Measurements from ENCODE around the gene PCDH9. TPM values are rescaled to one million over a fixed set of nuclear protein-coding genes. Genes with fewer than 3 reads are reported as not detected.

PCDH9 gene
- total RNA-seq, 1 experiment from 2014 or later = 10.1 TPM

- Mint-ChIP-seq H3K27me3 (ENCODE audit: insufficient read depth, unreplicated experiment) (no peaks in the 10 kb centered on the region), H3K9me3 (ENCODE audit: unreplicated experiment) (no peaks in the 10 kb centered on the region), H3K27ac (ENCODE audit: low read depth, unreplicated experiment) (no peak overlapping the region), H3K4me1 (ENCODE audit: insufficient read depth, unreplicated experiment) (peaks cover 5% of the 10 kb centered on the region), H3K4me3 (ENCODE audit: unreplicated experiment) (no peak overlapping the region), H3K36me3 (ENCODE audit: insufficient read depth, unreplicated experiment) (peaks cover 6% of the 10 kb centered on the region)
- CTCF ChIA-PET = interaction anchor here (0.7 to 1.2 kb wide), 2 partner anchors 11 to 111 kb away, joined by 3 read pairs; no protein-coding TSS in a partner anchor
- POLR2A ChIA-PET = no interaction called here
- no TSS peak for BruUV-seq (replicated peaks)
- intact Hi-C loops (cut with micrococcal nuclease) = no loop called here
- TF ChIP-seq CTCF (IDR thresholded peaks at IDR 0.05; ENCODE audit: unreplicated experiment) = no peak
- no peak for DNase-seq (ENCODE audit: unreplicated experiment)
These were observed 870.7 kb downstream of the PCDH9 start for GRCh38 chr13:66359393-66359792.

DNA sequence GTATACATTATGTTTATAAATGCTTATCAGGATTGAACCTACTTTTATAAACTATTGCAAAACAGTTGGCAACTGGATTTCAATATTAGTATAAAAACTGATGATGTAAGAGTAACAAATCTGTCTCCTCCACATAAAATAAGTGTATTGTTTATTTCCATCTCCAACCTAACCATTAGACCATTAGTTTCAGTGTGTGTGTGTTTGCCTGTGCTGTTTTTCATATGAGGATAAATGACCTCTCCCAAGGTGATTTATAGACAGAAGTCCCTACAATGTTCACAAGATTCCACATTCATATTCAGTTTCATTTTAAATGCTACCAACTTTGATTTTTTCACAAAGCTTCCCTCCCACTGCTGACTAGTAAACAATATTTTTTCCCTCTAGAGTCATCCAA, 871.6 kb downstream of the PCDH9 start:
- H3K36me3 Mint-ChIP-seq (ENCODE audit: insufficient read depth, unreplicated experiment) = peaks cover 6% of the 10 kb centered on the region
- no peak overlapping the region for H3K27ac Mint-ChIP-seq (ENCODE audit: low read depth, unreplicated experiment)
- no peaks in the 10 kb centered on the region for H3K27me3 Mint-ChIP-seq (ENCODE audit: insufficient read depth, unreplicated experiment)
- no TSS peak for BruUV-seq (replicated peaks)
- intact Hi-C loops (cut with micrococcal nuclease) = no loop called here
- H3K4me3 Mint-ChIP-seq (ENCODE audit: unreplicated experiment) = no peak overlapping the region
- peaks cover 5% of the 10 kb centered on the region for H3K4me1 Mint-ChIP-seq (ENCODE audit: insufficient read depth, unreplicated experiment)
- POLR2A ChIA-PET = no interaction called here
- TF ChIP-seq CTCF (IDR thresholded peaks at IDR 0.05; ENCODE audit: unreplicated experiment) = no peak
- CTCF ChIA-PET = interaction anchor here (0.7 to 1.2 kb wide), 2 partner anchors 10 to 342 kb away, joined by 3 read pairs; no protein-coding TSS in a partner anchor
- no peak for DNase-seq (ENCODE audit: unreplicated experiment)
- H3K9me3 Mint-ChIP-seq (ENCODE audit: unreplicated experiment) = no peaks in the 10 kb centered on the region

DNA sequence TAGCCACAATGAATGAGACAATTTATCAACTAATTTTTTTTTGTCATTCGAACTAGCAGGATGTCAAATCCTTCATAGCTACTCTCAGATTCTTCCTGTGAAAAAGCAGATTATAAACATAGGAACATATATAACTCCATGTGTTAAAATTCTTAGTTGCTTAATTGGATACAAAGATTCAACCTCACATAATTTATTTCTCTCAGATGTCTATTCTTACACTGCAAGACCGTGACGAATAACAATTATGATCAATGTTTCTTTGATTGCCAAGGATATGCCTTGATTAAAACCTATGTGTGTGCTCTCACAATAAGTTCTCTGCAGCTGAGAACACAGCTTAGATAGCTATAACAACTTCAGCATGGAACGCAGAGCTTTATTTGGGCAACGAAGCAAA, 872.7 kb downstream of the PCDH9 start:
- Mint-ChIP-seq H3K4me3 (ENCODE audit: unreplicated experiment) (no peak overlapping the region), H3K36me3 (ENCODE audit: insufficient read depth, unreplicated experiment) (peaks cover 6% of the 10 kb centered on the region), H3K9me3 (ENCODE audit: unreplicated experiment) (no peaks in the 10 kb centered on the region), H3K27ac (ENCODE audit: low read depth, unreplicated experiment) (no peak overlapping the region), H3K4me1 (ENCODE audit: insufficient read depth, unreplicated experiment) (peaks cover 5% of the 10 kb centered on the region), H3K27me3 (ENCODE audit: insufficient read depth, unreplicated experiment) (no peaks in the 10 kb centered on the region)
- POLR2A ChIA-PET = no interaction called here
- intact Hi-C loops (cut with micrococcal nuclease) = no loop called here
- CTCF ChIA-PET = interaction anchor here (0.6 to 0.9 kb wide), 2 partner anchors 21 to 34 kb away, joined by 3 read pairs; no protein-coding TSS in a partner anchor
- TF ChIP-seq CTCF (IDR thresholded peaks at IDR 0.05; ENCODE audit: unreplicated experiment) = no peak
- no TSS peak for BruUV-seq (replicated peaks)
- no peak for DNase-seq (ENCODE audit: unreplicated experiment)

DNA sequence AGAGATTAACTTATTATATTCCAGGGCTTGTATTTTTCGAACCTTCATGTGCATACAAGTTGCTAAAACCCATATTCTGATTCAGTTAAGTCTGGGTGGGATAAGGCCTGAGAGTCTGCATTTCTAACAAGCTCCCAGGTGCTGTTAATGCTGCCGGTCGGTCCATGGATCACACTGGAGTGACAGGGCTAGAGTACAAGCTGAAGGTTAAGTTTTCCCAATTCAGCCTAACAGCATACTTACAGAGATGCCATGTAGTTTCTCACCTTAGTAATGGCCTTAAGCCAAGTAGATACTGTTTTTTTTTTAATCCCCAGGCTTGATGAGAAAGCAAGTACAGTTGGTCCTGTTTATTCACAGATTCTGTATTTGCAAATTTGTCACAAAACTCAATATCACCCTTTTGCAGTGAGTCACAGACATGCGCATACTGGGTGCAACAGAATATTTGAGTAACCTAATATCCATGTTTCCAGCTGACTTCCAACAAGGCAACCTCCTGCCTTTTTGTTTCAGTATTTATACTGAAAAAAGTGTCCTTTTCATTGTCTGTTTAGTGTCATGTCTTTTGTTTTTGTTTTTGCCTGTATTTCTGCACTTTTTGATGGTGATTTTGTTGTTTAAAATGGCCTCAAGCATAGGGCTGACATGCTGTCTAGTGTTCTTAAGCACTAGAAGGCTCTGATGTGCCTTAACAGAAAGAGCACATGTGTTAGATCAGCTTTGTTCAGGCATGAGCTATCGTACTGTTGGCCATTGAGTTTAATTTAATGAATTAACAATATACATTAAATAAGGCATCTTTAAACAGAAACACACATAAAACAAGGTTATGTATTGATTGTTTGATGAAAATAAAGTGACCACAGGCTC, 875.0 kb downstream of the PCDH9 start:
- DNase-seq (ENCODE audit: unreplicated experiment) = no peak
- Mint-ChIP-seq H3K4me1 (ENCODE audit: insufficient read depth, unreplicated experiment) (peaks cover 5% of the 10 kb centered on the region), H3K4me3 (ENCODE audit: unreplicated experiment) (no peak overlapping the region), H3K36me3 (ENCODE audit: insufficient read depth, unreplicated experiment) (peaks cover 6% of the 10 kb centered on the region), H3K27ac (ENCODE audit: low read depth, unreplicated experiment) (no peak overlapping the region), H3K9me3 (ENCODE audit: unreplicated experiment) (no peaks in the 10 kb centered on the region), H3K27me3 (ENCODE audit: insufficient read depth, unreplicated experiment) (no peaks in the 10 kb centered on the region)
- POLR2A ChIA-PET = interaction anchor here (1.2 kb wide), 2 partner anchors 9 to 51 kb away, joined by 3 to 4 read pairs; no protein-coding TSS in a partner anchor
- CTCF ChIA-PET = interaction anchor here (0.5 kb wide), 1 partner anchor 803 kb away, joined by 3 read pairs; no protein-coding TSS in a partner anchor
- intact Hi-C loops (cut with micrococcal nuclease) = no loop called here
- BruUV-seq (replicated peaks) = no TSS peak
- TF ChIP-seq CTCF (IDR thresholded peaks at IDR 0.05; ENCODE audit: unreplicated experiment) = no peak

Measured in MCF 10A (cell line).